ENCODE results near the gene XRCC6. TPM values are rescaled to one million over a fixed set of nuclear protein-coding genes. Genes with fewer than 3 reads are reported as not detected.

XRCC6 gene
- polyA plus RNA-seq, 1 donor (not counting 4 experiments of a cell fraction or from before 2014, with no cell fraction given): 247 TPM

DNA sequence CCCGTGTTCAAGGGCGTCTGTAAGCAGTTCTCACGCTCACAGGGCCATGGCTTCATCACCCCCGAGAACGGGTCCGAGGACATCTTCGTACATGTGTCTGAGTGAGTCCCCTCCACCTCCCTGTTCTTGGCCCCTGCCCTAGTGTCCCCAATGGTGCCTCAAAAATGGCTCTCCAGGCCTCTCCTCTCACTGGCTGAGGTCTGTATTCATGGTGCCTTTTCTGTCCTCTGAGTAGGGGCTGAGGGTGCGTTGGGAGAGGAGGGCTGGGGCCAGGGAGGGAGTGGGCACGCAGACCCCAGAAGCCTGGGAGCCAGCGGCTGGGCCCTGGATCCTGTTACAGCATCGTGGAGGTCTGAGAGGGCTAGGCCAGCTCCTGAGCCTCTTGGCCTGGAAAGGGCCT, 47.4 kb upstream of the XRCC6 start:
- dilution Hi-C loops (cut with MboI; ENCODE audit: extremely low pct_ligation_motif_present, low sequenced_read_pairs): no loop called here
- Histone ChIP-seq H4K20me1 (ENCODE audit: control insufficient read depth, extremely low read depth, insufficient read depth, low read length) (peaks cover 4% of the 10 kb centered on the region), H3K9ac (ENCODE audit: control insufficient read depth, extremely low read depth, insufficient read depth, low read length) (no peak overlapping the region), H3K9me1 (ENCODE audit: control insufficient read depth, extremely low read depth, insufficient read depth, low read length) (peaks cover 2% of the 10 kb centered on the region), H3K27ac (ENCODE audit: control insufficient read depth, insufficient read depth, low read length) (no peak overlapping the region), H3K4me3 (ENCODE audit: control insufficient read depth in 2 of 3, extremely low read depth in 1 of 3, insufficient read depth in 2 of 3, low read depth in 1 of 3, low read length in 3 of 3) (no peak overlapping the region), H3K27me3 (ENCODE audit: control insufficient read depth, extremely low read depth, insufficient read depth, low read length) (no peaks in the 10 kb centered on the region), H3K4me1 (ENCODE audit: control insufficient read depth, extremely low read depth, insufficient read depth, low read length) (no peaks in the 10 kb centered on the region), H3K9me3 (ENCODE audit: control insufficient read depth, low read depth, low read length) (no peaks in the 10 kb centered on the region), H3K4me2 (ENCODE audit: control insufficient read depth, extremely low read depth, insufficient read depth, low read depth, low read length) (no peak overlapping the region), H3K79me2 (ENCODE audit: control insufficient read depth, insufficient read depth, low read length) (no peaks in the 10 kb centered on the region), H3K36me3 (ENCODE audit: control insufficient read depth in 2 of 2, extremely low read depth in 1 of 2, insufficient read depth in 2 of 2, low read length in 2 of 2) (peaks cover 15 to 25% of the 10 kb centered on the region in 2 experiments), H2AFZ (ENCODE audit: control insufficient read depth, low read length) (no peak overlapping the region)
- no peak for TF ChIP-seq CTCF (optimal IDR thresholded peaks at IDR 0.05 in 1 of 3, IDR thresholded peaks at IDR 0.05 in 1 of 3, conservative IDR thresholded peaks at IDR 0.05 in 1 of 3; ENCODE audit: extremely low read depth in 1 of 3, insufficient read depth in 2 of 3, low read length in 3 of 3)
- FAIRE-seq: no peak
- no peak for DNase-seq (ENCODE audit: low read depth, low spot score)

DNA sequence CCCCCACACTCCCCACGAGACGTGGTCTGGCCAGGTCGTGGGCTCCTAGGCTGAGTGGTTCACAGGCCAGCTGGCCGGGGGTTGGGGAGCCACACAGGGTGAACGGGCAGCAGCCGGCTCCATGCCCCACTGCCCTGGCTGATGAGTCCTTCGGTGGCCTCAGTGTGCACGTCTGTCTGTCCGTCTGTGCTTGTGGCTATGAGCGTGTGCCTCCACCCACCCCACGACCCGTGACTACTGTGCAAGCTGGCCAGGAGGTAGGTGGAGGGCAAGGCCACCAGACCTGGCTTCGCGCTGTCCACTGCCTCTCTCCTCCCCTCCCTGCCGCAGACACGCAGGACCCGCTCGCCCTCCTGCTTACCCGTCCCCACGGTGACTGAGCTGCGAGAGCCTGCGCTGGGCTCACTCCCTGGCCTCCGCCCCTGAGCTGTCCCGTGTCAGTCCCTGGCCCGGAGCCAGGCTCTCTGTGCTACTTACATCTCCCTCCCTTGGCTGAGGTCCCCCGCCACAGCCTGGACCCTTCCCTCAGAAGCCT, 46.2 kb upstream of the XRCC6 start:
- Histone ChIP-seq H3K27me3 (ENCODE audit: control insufficient read depth, extremely low read depth, insufficient read depth, low read length) (no peaks in the 10 kb centered on the region), H3K27ac (ENCODE audit: control insufficient read depth, insufficient read depth, low read length) (no peak overlapping the region), H3K9me1 (ENCODE audit: control insufficient read depth, extremely low read depth, insufficient read depth, low read length) (peaks cover 2% of the 10 kb centered on the region), H3K9ac (ENCODE audit: control insufficient read depth, extremely low read depth, insufficient read depth, low read length) (no peak overlapping the region), H3K79me2 (ENCODE audit: control insufficient read depth, insufficient read depth, low read length) (no peaks in the 10 kb centered on the region), H3K4me1 (ENCODE audit: control insufficient read depth, extremely low read depth, insufficient read depth, low read length) (no peaks in the 10 kb centered on the region), H3K4me2 (ENCODE audit: control insufficient read depth, extremely low read depth, insufficient read depth, low read depth, low read length) (no peak overlapping the region), H4K20me1 (ENCODE audit: control insufficient read depth, extremely low read depth, insufficient read depth, low read length) (peaks cover 4% of the 10 kb centered on the region), H3K36me3 (ENCODE audit: control insufficient read depth in 2 of 2, extremely low read depth in 1 of 2, insufficient read depth in 2 of 2, low read length in 2 of 2) (peaks cover 21 to 33% of the 10 kb centered on the region in 2 experiments), H3K4me3 (ENCODE audit: control insufficient read depth in 2 of 3, extremely low read depth in 1 of 3, insufficient read depth in 2 of 3, low read depth in 1 of 3, low read length in 3 of 3) (no peak overlapping the region), H2AFZ (ENCODE audit: control insufficient read depth, low read length) (no peak overlapping the region), H3K9me3 (ENCODE audit: control insufficient read depth, low read depth, low read length) (no peaks in the 10 kb centered on the region)
- TF ChIP-seq EZH2 (IDR thresholded peaks at IDR 0.05; ENCODE audit: low read length) (no peak), CTCF (optimal IDR thresholded peaks at IDR 0.05 in 1 of 3, IDR thresholded peaks at IDR 0.05 in 1 of 3, conservative IDR thresholded peaks at IDR 0.05 in 1 of 3; ENCODE audit: extremely low read depth in 1 of 3, insufficient read depth in 2 of 3, low read length in 3 of 3) (no peak)
- FAIRE-seq (no peak), DNase-seq (ENCODE audit: low read depth, low spot score) (no peak)
- dilution Hi-C loops (cut with MboI; ENCODE audit: extremely low pct_ligation_motif_present, low sequenced_read_pairs): no loop called here

Data from keratinocyte (primary cell).